ENCODE measurements around the gene BMP2.

The BMP2 gene

DNA sequence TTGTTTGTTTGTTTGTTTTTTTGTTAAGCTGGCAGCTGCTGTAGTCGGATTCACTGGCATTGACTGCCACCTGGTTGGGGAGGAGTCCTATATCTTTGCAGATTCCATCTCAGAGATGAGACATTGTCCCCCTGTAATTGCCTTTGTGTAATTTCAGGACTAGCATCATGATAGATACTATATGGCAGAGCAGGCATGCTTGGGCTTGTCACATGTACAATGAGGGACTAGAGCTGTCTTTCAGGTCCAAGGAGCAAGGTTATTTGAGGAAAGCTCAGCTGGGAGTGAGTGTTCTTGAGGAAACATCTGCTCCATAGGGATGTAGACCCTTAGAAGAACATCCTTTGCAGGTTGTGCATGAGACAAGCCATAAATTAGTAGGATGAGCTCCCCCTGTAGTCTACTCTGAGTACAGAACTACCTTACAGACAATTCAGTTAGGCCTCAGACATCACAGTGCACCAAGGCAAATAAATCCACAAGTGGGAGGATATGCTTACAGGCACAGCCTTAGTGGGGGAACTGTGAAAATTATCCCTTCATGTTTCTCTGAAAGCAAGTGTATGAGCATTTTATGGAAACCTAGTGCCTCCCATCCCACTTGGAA, 62.1 kb downstream of the BMP2 start:
- Mint-ChIP-seq H3K4me3 (no peak overlapping the region), H3K4me1 (ENCODE audit: low read depth) (no peaks in the 10 kb centered on the region), H3K9me3 (no peaks in the 10 kb centered on the region), H3K27ac (no peak overlapping the region), H3K36me3 (ENCODE audit: low read depth) (no peaks in the 10 kb centered on the region), H3K27me3 (no peaks in the 10 kb centered on the region)
- intact Hi-C loops (cut with micrococcal nuclease) = loop anchor here (1.0 to 5.0 kb wide), 3 partner anchors 113 to 1893 kb away; no protein-coding TSS in a partner anchor
